Esophagus squamous epithelium (tissue), 5 donors: Measurements from ENCODE around the gene SLC4A3. TPM values are rescaled to one million over a fixed set of nuclear protein-coding genes. Genes with fewer than 3 reads are reported as not detected.

Source experiments
- DNase-seq: peaks from one replicate; lab custom pipeline; 2025; lab: John Stamatoyannopoulos, UW
- H3K27ac ChIP-seq, 4 donors: fragments of 200-600 bp; sonication (generic); one replicate each; pipeline ENCODE4 v1.5.1; 2016 to 2019; ENCODE audit warnings: mild to moderate bottlenecking in 1 of 4
- H3K27me3 ChIP-seq, 4 donors: fragments of 200-600 bp; sonication (generic); 1 replicate in 3 of 4; 2 replicates in 1 of 4; pipeline versions ENCODE4 v1.5.1 to v1.6.0; 2017 to 2021; ENCODE audit warnings: antibody characterized with exemption in 1 of 4
- H3K36me3 ChIP-seq, 3 donors: fragments of 200-600 bp; sonication (generic); one replicate each; pipeline ENCODE4 v1.5.1; 2016 to 2019
- H3K4me1 ChIP-seq, 3 donors: fragments of 200-600 bp; sonication (generic); one replicate each; pipeline ENCODE4 v1.5.1; 2017 to 2019
- H3K4me3 ChIP-seq, 4 donors: fragments of 200-600 bp; sonication (generic); 1 replicate in 3 of 4; 2 replicates in 1 of 4; pipeline ENCODE4 v1.5.1; 2016 to 2019; ENCODE audit warnings: mild to moderate bottlenecking in 2 of 4, moderate library complexity in 1 of 4
- H3K9me3 ChIP-seq, 3 donors: fragments of 200-600 bp; sonication (generic); one replicate each; pipeline ENCODE4 v1.5.1; 2016 to 2019
- POLR2A ChIP-seq, 4 donors: fragments of 450-650 bp; IDR thresholded peaks; one replicate each; pipeline ENCODE4 v1.6.1; 2017; ENCODE audit warnings: antibody characterized with exemption in 4 of 4, mild to moderate bottlenecking in 4 of 4, moderate library complexity in 3 of 4
- WGBS, 2 donors: methylation state at CpG; one replicate each; pipeline ENCODE4 v1.1.5; 2018; 5-methylcytosine and 5-hydroxymethylcytosine counted together
- intact Hi-C: fragments of 100-400 bp; cut with DNase I; formaldehyde crosslinking; loops from one replicate; pipeline ENCODE4 v1.15.0; 2022
- small RNA-seq, 4 donors: library from RNA; depleted of rRNA; stranded (forward); fragments of <200 nt; gene quantifications; one replicate each; pipeline ENCODE3, GENCODE V24; 2016
- total RNA-seq, 4 donors: library from RNA; depleted of rRNA; stranded (reverse); fragments of >200 nt; gene quantifications; one replicate each; pipeline ENCODE4 v1.1.0, GENCODE V29; 2016
- TF ChIP-seq, protein P1 (sequence below), 6 experiments: fragments of 450-650 bp in 4 of 6; fragments of 200-600 bp in 2 of 6; sonication (generic) in 2 of 6; IDR thresholded peaks; one replicate each; pipeline ENCODE4 v1.5.1; 2016 to 2019; ENCODE audit warnings: antibody characterized with exemption in 6 of 6, mild to moderate bottlenecking in 4 of 6, moderate library complexity in 4 of 6
- donor health status: DM: yes; HTN: yes; CAD: no.

SLC4A3 gene
- total RNA-seq, 4 donors from 2014 or later = 1.1 to 4.0 (median 2.2) TPM

DNA sequence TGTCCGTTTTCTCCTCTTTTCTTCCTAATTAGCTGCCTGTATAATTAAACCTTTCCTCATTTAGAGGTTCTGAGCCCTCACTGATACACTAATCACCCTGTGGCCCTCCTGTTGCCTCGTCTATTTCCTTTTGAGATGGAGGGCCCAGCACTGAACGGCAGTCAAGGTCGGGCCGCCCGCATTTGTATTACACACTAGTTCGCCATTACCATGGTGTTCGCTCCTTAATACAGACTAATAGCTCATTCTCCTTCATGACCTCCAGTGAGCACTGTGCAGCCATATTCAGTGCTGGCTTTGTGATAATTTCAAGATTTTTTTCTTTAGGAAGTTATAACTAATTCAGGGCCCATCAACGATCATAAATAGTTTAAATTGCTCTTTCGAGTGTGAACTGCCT lies 64.1 kb downstream of the SLC4A3 start:
- TF ChIP-seq, protein P1, sequence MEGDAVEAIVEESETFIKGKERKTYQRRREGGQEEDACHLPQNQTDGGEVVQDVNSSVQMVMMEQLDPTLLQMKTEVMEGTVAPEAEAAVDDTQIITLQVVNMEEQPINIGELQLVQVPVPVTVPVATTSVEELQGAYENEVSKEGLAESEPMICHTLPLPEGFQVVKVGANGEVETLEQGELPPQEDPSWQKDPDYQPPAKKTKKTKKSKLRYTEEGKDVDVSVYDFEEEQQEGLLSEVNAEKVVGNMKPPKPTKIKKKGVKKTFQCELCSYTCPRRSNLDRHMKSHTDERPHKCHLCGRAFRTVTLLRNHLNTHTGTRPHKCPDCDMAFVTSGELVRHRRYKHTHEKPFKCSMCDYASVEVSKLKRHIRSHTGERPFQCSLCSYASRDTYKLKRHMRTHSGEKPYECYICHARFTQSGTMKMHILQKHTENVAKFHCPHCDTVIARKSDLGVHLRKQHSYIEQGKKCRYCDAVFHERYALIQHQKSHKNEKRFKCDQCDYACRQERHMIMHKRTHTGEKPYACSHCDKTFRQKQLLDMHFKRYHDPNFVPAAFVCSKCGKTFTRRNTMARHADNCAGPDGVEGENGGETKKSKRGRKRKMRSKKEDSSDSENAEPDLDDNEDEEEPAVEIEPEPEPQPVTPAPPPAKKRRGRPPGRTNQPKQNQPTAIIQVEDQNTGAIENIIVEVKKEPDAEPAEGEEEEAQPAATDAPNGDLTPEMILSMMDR (IDR thresholded peaks at IDR 0.05) = no peak
- TF ChIP-seq POLR2A (IDR thresholded peaks at IDR 0.05) = no peak
- WGBS, 2 donors = 84 to 85% methylated on average over 10 of the region's 10 CpGs
- no peak for DNase-seq
- Histone ChIP-seq H3K4me1 (peaks cover 0 to 18% (median 11%) of the 10 kb centered on the region in 3 donors), H3K4me3 (no peak overlapping the region), H3K36me3 (no peaks in the 10 kb centered on the region), H3K9me3 (no peaks in the 10 kb centered on the region), H3K27ac (no peak overlapping the region), H3K27me3 (peaks cover 0 to 17% (median 0%) of the 10 kb centered on the region in 4 donors)
- intact Hi-C loops = no loop called here

Small RNA genes within 50 kb of the gene (small RNA-seq; reads per million reads assigned to genes)
- 0 reads per million in 4 donors for gene RN7SKP213

Other genes with a start within 250 kb of the SLC4A3 start
- gene DNPEP, start 239.7 kb upstream of the SLC4A3 start, total RNA-seq = 10 to 100 TPM; 36.7 to 82.4 (median 39.5) TPM
- gene DES, start 209.3 kb upstream of the SLC4A3 start, total RNA-seq = 1,000 to 10,000 TPM in 1 of 4 donors, 100 to 1,000 TPM in 3; 120 to 2,698 (median 303) TPM
- gene SPEG, start 192.8 kb upstream of the SLC4A3 start, total RNA-seq = 10 to 100 TPM in 1 of 4 donors, 1 to 10 TPM in 3; 3.8 to 29.0 (median 5.0) TPM
- gene GMPPA, start 128.7 kb upstream of the SLC4A3 start, total RNA-seq = 10 to 100 TPM; 18.1 to 31.1 (median 26.4) TPM
- not detected for gene ASIC4, start 113.1 kb upstream of the SLC4A3 start, total RNA-seq
- 10 to 100 TPM; 40.4 to 56.6 (median 52.6) TPM for gene CHPF, start 83.8 kb upstream of the SLC4A3 start, total RNA-seq
- gene TMEM198, start 83.6 kb upstream of the SLC4A3 start, total RNA-seq = under 1 TPM; 0.62 to 0.87 (median 0.78) TPM
- 10 to 100 TPM in 3 of 4 donors, 1 to 10 TPM in 1; 7.0 to 38.9 (median 16.0) TPM for gene OBSL1, start 56.1 kb upstream of the SLC4A3 start, total RNA-seq
- gene INHA, start 55.3 kb upstream of the SLC4A3 start, total RNA-seq = not detected
- gene STK11IP, start 29.8 kb upstream of the SLC4A3 start, total RNA-seq = 10 to 100 TPM; 12.3 to 21.3 (median 14.4) TPM